HG02840 (cell line): ENCODE measurements around the gene TLE1.

Experiments used
- ATAC-seq: cut with Tn5 transposase; IDR thresholded peaks from one replicate; pipeline ENCODE4 v1.9.1; 2021; ENCODE audit warnings: mild to moderate bottlenecking, moderate library complexity, moderate number of reproducible peaks; ENCODE audit not compliant: unreplicated experiment, low FRiP score

TLE1 gene

GRCh38 chr9:81687521-81688261 is 1.7 kb downstream of the TLE1 start:
- ATAC-seq: no peak

- no peak for ATAC-seq
Observed at GRCh38 chr9:81686614-81687520, 2.5 kb downstream of the TLE1 start.

DNA sequence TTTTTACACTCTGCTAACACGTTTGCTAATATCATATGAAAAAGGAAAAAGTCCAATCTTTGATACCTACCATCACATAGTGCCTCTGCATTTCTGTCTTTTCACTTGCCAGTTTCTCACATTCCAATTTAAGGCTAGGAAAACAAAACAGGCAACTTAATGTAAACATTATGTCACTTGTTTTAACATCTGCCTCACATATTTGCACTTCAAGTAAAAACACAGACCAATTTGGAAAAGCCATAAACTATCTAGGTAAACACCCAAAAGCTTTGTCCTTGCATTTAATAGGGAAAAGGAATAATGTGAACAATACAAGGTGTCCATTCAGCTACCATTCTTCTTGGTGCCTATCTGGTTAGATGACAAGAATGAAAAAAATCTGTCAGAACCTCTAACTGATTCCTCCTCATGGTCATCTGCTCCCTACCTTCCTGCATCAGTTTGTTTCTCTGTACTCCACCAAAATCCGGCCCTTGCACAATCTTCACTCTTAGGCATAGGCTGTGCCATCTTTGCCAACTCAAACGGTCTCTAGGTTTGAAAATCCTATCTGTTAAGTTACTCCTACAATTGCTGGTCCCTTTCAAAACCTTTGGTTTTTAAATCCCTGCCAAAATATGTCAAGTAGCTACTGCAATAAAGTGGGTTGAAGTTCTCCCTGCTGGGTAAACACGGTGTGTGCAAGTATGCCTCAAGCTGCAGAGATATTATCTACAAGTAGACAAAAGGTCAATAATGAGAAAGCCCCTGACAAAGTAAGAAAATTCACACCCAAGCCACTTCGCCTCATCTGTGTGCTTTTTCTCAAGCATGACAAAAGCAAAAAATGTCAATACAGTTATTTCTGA is 3.4 kb downstream of the TLE1 start:
- ATAC-seq: no peak

- ATAC-seq: no peak
Observed at GRCh38 chr9:81684635-81685034, 4.7 kb downstream of the TLE1 start.

DNA sequence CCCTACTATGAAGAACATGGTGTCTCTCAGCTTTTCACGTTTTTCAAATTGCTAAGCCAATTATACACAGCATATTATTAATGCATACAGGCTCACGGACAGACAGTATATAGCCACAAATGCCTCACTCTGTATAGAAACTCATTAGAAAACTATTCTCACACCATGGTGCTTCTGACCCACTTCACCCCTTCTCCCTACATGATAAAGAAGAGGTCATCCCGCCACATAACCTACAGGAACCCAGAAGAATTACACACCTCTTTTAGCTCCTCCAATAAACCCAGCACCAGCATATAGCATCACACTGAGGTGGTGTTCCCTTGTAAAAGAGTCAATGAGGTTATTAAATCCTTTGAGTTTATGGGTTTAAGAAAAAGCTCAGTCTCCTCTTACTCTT is 5.6 kb downstream of the TLE1 start:
- no peak for ATAC-seq

GRCh38 chr9:81683238-81683637 is 6.1 kb downstream of the TLE1 start:
- no peak for ATAC-seq

- no peak for ATAC-seq
Observed at GRCh38 chr9:81682797-81683196, 6.5 kb downstream of the TLE1 start.

DNA sequence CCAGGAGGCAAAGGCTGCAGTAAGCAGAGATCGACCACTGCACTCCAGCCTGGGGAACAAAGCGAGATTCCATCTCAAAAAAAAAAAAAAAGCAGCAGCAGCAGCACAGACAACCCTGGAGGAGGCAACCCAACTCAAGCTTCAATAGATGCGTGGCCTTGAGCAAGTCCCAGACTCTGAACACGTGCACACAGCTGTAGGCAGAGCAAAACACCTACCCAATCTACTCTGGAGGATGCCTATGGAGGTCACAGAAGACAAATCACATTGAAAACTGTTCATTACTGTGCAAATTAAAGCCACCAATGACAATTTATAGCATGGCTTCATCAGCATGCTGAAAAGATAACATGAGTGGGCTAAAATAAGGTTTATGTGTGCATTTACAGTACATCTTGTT is 7.2 kb downstream of the TLE1 start:
- ATAC-seq: no peak

DNA sequence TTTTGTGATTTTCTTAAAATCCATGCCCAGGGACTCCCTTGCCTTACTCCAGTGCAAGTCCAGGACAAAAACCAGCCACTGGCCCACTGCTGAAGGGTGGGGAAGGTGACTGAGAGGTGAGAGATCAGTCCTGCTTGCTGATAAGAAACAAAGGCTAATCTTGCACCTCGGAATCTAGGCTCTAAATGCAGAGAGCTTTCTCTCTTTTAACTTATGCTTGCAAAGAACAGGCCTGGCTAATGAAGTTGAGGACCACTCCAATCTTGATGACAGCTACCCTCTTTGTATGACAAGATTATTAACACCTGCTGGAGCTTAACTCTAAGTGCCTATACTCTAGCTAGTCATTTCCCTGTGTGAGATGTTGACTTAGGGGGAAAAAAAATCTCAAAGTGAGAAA is 8.8 kb downstream of the TLE1 start:
- no peak for ATAC-seq

- ATAC-seq: no peak
Observed at GRCh38 chr9:81680006-81680405, 9.3 kb downstream of the TLE1 start.

DNA sequence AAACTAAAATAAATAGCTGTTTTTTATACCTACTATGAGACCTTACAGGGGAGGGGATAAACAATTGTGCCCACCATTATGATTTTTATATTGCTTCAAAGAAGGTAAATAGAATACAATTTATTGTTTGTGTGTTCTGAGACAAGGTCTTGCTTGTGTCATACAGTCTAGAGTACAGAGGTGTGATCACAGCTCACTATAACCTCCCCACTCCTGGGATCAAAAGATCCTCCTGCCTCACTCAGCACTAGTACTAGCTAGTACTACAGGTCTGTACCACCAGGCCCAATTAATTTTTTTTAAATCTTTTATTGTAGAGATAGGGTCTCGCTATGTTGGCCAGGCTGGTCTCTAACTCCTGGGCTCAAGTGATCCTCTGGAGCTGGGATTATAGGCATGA is 11.3 kb downstream of the TLE1 start:
- no peak for ATAC-seq

GRCh38 chr9:81676395-81676794 is 13.0 kb downstream of the TLE1 start:
- no peak for ATAC-seq

DNA sequence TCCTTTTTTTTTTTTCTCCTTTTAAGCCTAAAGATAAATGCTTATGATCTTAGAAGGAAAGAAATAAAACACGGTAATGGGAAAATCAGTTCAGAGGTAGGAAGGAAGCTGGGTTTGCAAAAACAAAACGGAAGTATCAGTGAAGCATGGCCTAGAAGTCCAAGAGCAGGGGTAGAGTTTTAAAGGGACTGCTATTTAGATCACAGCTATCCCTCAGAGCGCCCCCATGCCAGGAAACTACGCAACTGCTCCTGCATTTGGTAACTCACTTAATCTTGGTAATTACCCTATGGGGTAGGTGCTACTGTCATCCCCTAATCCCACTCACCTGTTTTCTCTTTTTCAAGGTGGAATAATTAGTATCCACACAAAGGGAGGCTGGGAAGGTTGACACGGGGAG is 16.0 kb downstream of the TLE1 start:
- ATAC-seq: no peak

GRCh38 chr9:81671880-81672280 is 17.5 kb downstream of the TLE1 start:
- no peak for ATAC-seq

- no peak for ATAC-seq
Observed at GRCh38 chr9:81669866-81670265, 19.5 kb downstream of the TLE1 start.

DNA sequence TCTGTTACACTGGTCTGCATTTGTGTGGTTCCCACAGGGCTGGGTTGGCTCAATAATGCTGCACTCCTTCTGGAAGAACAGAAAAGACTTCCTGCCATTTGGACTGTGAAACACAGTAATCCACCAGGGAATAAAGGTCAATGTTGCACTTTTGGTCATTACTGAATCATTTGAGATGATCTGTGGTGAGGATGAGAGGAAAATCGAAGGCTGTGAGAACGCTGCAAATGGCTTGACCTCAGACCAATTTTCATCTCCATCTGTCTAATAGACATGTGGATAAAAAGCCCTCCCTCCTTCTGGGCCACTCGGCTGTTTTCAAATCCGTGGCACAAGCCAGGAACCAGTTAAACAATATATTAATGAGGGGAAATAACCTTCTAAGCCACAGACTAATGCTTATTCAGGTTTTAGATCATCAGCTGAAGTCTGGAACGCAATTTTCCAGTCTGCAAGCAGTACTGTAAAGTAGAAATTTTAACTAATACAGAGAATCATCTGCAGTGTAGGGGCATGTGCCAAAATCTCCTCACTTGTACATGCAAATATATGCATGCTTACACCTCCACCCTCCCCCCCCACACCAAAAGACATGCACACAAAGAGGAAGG is 20.2 kb downstream of the TLE1 start:
- ATAC-seq: no peak

DNA sequence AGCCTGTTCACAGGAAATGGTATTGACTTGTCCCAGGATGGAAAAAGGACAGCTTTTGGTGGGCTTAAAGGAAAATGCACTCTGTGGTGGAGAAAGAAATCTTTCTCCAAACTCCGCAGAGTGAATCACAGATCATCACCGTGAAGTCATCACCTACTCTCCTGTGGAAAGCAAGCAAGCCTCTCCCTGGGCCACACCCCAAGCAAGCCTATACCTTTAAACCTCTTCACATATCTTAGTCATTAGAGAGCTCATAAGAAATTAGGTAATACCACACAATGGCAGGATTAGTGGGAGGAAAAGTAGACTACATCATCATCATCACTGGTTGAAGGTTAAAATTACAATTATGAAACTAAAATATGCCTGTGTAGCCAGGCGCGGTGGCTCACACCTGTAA is 23.2 kb downstream of the TLE1 start:
- ATAC-seq: no peak

- no peak for ATAC-seq
Observed at GRCh38 chr9:81665322-81665871, 23.9 kb downstream of the TLE1 start.

DNA sequence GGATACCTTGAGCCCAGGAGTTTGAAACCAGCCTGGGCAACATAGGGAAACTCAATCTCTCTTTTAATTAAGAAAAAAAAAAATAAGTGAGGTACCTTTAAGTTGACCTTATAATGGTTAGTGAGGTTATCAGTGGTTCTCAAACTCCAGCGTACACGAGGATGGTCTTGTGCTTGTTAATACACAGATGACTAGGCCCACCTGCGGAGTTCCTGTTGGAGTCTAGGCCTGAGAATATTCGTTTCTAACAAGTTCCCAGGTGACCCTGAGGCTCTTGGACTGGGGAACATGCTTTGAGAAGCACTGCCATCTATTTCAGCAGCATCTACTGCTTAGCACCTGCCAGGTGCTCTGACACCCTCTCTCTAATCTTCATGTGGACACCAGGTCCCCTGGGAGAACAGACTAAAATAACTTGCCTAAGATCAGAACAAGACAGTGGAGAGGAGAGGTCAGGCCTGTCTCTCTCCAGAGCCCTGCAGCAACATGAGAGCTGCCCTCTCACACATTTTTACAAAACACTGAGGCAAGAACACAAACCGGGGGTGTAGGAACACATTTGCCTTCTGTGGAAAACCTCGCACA is 24.6 kb downstream of the TLE1 start:
- no peak for ATAC-seq

DNA sequence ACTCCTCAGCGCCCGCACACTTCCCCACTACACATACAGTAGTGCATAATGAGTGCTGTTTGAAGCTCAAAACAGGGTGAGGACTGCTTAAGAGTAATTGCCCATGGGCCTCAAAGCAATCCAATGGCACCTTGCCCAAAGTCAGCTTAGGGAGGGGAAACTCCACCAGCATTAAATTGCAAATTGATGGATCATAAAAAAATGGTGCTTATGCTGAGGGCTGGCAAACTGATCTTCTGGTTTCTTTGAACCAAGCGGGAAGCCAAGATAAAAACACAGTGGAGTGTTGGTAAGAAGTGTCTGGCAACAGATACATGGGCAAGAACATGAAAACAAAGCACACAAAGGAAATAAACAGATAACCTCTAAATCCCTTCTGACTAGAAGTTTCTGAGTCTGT is 28.0 kb downstream of the TLE1 start:
- no peak for ATAC-seq
